A549 (cell line): ENCODE results near the gene MLPH. TPM values are rescaled to one million over a fixed set of nuclear protein-coding genes. Genes with fewer than 3 reads are reported as not detected.

Experiments
- ATAC-seq, 2 experiments: fragments of 200-7000 bp in 1 of 2; fragments of >200 bp in 1 of 2; cut with Nextera tagmentation in 1 of 2; cut with Tn5 transposase in 1 of 2; 3 replicates each; pipeline versions ENCODE4 v1.8.0 to v1.9.1; 2018 to 2020; ENCODE audit warnings: mild to moderate bottlenecking in 1 of 2, moderate library complexity in 1 of 2
- CTCF ChIA-PET: fragments of 300-600 bp; sonication (Branson Sonifier 250); formaldehyde crosslinking; extraction: SDS; loops from one replicate; lab custom pipeline; 2021; ENCODE audit warnings: antibody characterized with exemption, inconsistent platforms; lab: Yijun Ruan, JAX
- POLR2A ChIA-PET: fragments of 350-600 bp; formaldehyde crosslinking; extraction: SDS; loops from one replicate; lab custom pipeline; 2021; ENCODE audit warnings: antibody characterized with exemption, inconsistent platforms; lab: Yijun Ruan, JAX
- DNase-seq, 2 experiments: peaks; one replicate each; pipeline versions ENCODE4 v3.0.0 to v3.0.0-alpha.2; 2011 to 2016; ENCODE audit warnings: low read depth in 1 of 2, low spot score in 1 of 2
- FAIRE-seq: peaks from 2 replicates; lab custom pipeline; 2011; peaks lifted over from hg19 to GRCh38; lab: Jason Lieb, UNC
- H3K27ac ChIP-seq, 2 experiments: fragments of >200 bp; sonication (Bioruptor Twin); formaldehyde crosslinking; 3 replicates each; pipeline ENCODE4 v1.5.1; 2016 to 2017
- H3K4me1 ChIP-seq: fragments of >200 bp; sonication (Bioruptor Twin); formaldehyde crosslinking; 3 replicates; pipeline ENCODE4 v1.6.1; 2016
- H3K4me2 ChIP-seq: fragments of >200 bp; sonication (Bioruptor Twin); formaldehyde crosslinking; 3 replicates; pipeline ENCODE4 v1.6.1; 2016
- H3K4me3 ChIP-seq: fragments of >200 bp; sonication (Bioruptor Twin); formaldehyde crosslinking; 3 replicates; pipeline ENCODE4 v1.5.1; 2016
- H3K9me3 ChIP-seq: fragments of >200 bp; sonication (Bioruptor Twin); formaldehyde crosslinking; 3 replicates; pipeline ENCODE4 v1.6.1; 2016
- BHLHE40 ChIP-seq: IDR thresholded peaks from 2 replicates; pipeline ENCODE4 v1.6.1; 2012; ENCODE audit warnings: low read depth, low read length, inconsistent platforms
- CEBPB ChIP-seq, 2 experiments: fragments of >200 bp in 1 of 2; sonication (Bioruptor Twin) in 1 of 2; formaldehyde crosslinking in 1 of 2; IDR thresholded peaks; 2 replicates each; pipeline ENCODE4 v1.6.1; 2012 to 2016
- CHD4 ChIP-seq: fragments of 200-600 bp; sonication (generic); IDR thresholded peaks from 2 replicates; pipeline ENCODE4 v1.6.1; 2016; ENCODE audit warnings: antibody characterized with exemption, mild to moderate bottlenecking, borderline replicate concordance
- EHMT2 ChIP-seq: fragments of 200-600 bp; sonication (generic); IDR thresholded peaks from 2 replicates; pipeline ENCODE4 v1.6.1; 2016; ENCODE audit warnings: antibody characterized with exemption, low read depth, mild to moderate bottlenecking, moderate library complexity
- EP300 ChIP-seq, 2 experiments: fragments of >200 bp; sonication (Bioruptor Twin); formaldehyde crosslinking; IDR thresholded peaks; 2 replicates in 1 of 2; 3 replicates in 1 of 2; pipeline ENCODE4 v1.6.1; 2016 to 2017
- FOXS1 ChIP-seq: fragments of 250-450 bp; sonication (Bioruptor Pico); IDR thresholded peaks from 2 replicates; pipeline ENCODE4 v1.5.0; 2020; ENCODE audit warnings: mild to moderate bottlenecking, moderate library complexity
- HDAC2 ChIP-seq: fragments of 200-600 bp; sonication (generic); IDR thresholded peaks from 2 replicates; pipeline ENCODE4 v1.6.1; 2016
- HES2 ChIP-seq: fragments of >200 bp; sonication (Bioruptor Twin); formaldehyde crosslinking; IDR thresholded peaks from 2 replicates; pipeline ENCODE4 v1.6.1; 2016
- HEYL ChIP-seq: fragments of 250-450 bp; sonication (Bioruptor Pico); IDR thresholded peaks from 2 replicates; pipeline ENCODE4 v1.8.0; 2021; ENCODE audit warnings: mild to moderate bottlenecking, moderate library complexity
- HOXA7 ChIP-seq: fragments of 250-450 bp; sonication (Bioruptor Pico); IDR thresholded peaks from 2 replicates; pipeline ENCODE4 v1.5.0; 2020; ENCODE audit warnings: mild to moderate bottlenecking, moderate library complexity
- HOXB13 ChIP-seq: fragments of 250-450 bp; sonication (Bioruptor Pico); IDR thresholded peaks from 2 replicates; pipeline ENCODE4 v1.5.0; 2020; ENCODE audit warnings: low read depth, mild to moderate bottlenecking, moderate library complexity
- KDM5A ChIP-seq: fragments of 200-600 bp; sonication (generic); IDR thresholded peaks from 2 replicates; pipeline ENCODE4 v1.6.1; 2016; ENCODE audit warnings: antibody characterized with exemption, mild to moderate bottlenecking
- NFE2L2 ChIP-seq: fragments of 150-350 bp; conservative IDR thresholded peaks from 2 replicates; pipeline ENCODE4 v1.6.1; 2014; ENCODE audit warnings: low read length
- RCOR1 ChIP-seq: fragments of 150-350 bp; IDR thresholded peaks from 2 replicates; pipeline ENCODE4 v1.6.1; 2014; ENCODE audit warnings: antibody characterized with exemption, low read length, low read depth
- RNF2 ChIP-seq: fragments of 200-600 bp; sonication (generic); IDR thresholded peaks from 2 replicates; pipeline ENCODE4 v1.6.1; 2016; ENCODE audit warnings: low read depth, mild to moderate bottlenecking, antibody characterized with exemption, moderate library complexity, borderline replicate concordance
- TFCP2L1 ChIP-seq: fragments of 250-450 bp; sonication (Bioruptor Pico); IDR thresholded peaks from 2 replicates; pipeline ENCODE4 v1.5.0; 2021; ENCODE audit warnings: mild to moderate bottlenecking
- TP53 ChIP-seq: fragments of 250-450 bp; sonication (Bioruptor Pico); IDR thresholded peaks from 2 replicates; pipeline ENCODE4 v1.5.0; 2021; ENCODE audit warnings: mild to moderate bottlenecking, moderate library complexity
- ZFP36 ChIP-seq: fragments of 450-650 bp; IDR thresholded peaks from 2 replicates; pipeline ENCODE4 v1.6.1; 2014; ENCODE audit warnings: borderline replicate concordance; ENCODE audit not compliant: partially characterized antibody
- WGBS: methylation state at CpG from one replicate; pipeline ENCODE4 v1.1.6; 2017; ENCODE audit errors: missing lambda C conversion rate; 5-methylcytosine and 5-hydroxymethylcytosine counted together
- polyA plus RNA-seq, 4 experiments: library from polyadenylated mRNA; depleted of rRNA in 3 of 4; stranded (reverse); fragments of >200 nt; fragmentation: RNase III in 1 of 4; extraction: RNeasy Plus Mini Kit Qiagen cat#74134 plus additional on column Dnase treatment in 1 of 4; gene quantifications; 2 replicates in 3 of 4; 3 replicates in 1 of 4; pipeline ENCODE4 v1.2.3, GENCODE V29; 2011 to 2017
- TF ChIP-seq, protein P1 (sequence below): fragments of 200-600 bp; sonication (generic); IDR thresholded peaks from 2 replicates; pipeline ENCODE4 v1.6.1; 2016; ENCODE audit warnings: antibody characterized with exemption, mild to moderate bottlenecking, moderate library complexity
- TF ChIP-seq, protein P2 (sequence below): fragments of 150-350 bp; IDR thresholded peaks from 2 replicates; pipeline ENCODE4 v1.6.1; 2014; ENCODE audit warnings: low read depth, mild to moderate bottlenecking, low read length

MLPH gene
- polyA plus RNA-seq, 2 of the 4 experiments (the other 2 are of a cell fraction), result 218 to 350 TPM

- Histone ChIP-seq H3K4me2 (no peak overlapping the region), H3K4me1 (peaks cover 2% of the 10 kb centered on the region; the same call in 1 of the 3 replicates), H3K4me3 (no peak overlapping the region), H3K9me3 (peaks cover 5% of the 10 kb centered on the region; the same call in 2 of the 3 replicates), H3K27ac (no peak overlapping the region)
- ATAC-seq, result no peak
- WGBS, result 48% methylated on average over 2 of the region's 2 CpGs
- ChIA-PET CTCF (interaction anchor here (1.5 to 2.5 kb wide), 3 partner anchors 14 to 35 kb away, joined by 4 to 6 read pairs (median 6); no protein-coding TSS in a partner anchor), POLR2A (no interaction called here)
- DNase-seq, result no peak
- TF ChIP-seq TFCP2L1 (CRISPR knock-in tag) (no peak), NFE2L2 (no peak), EP300 (IDR thresholded peaks at IDR 0.05) (no peak), EHMT2 (no peak), RNF2 (no peak), CEBPB (IDR thresholded peaks at IDR 0.05) (no peak), RCOR1 (no peak), CHD4 (no peak), ZFP36 (no peak), FOXS1 (CRISPR knock-in tag) (no peak), BHLHE40 (no peak), KDM5A (no peak)
- TF ChIP-seq, protein P1, sequence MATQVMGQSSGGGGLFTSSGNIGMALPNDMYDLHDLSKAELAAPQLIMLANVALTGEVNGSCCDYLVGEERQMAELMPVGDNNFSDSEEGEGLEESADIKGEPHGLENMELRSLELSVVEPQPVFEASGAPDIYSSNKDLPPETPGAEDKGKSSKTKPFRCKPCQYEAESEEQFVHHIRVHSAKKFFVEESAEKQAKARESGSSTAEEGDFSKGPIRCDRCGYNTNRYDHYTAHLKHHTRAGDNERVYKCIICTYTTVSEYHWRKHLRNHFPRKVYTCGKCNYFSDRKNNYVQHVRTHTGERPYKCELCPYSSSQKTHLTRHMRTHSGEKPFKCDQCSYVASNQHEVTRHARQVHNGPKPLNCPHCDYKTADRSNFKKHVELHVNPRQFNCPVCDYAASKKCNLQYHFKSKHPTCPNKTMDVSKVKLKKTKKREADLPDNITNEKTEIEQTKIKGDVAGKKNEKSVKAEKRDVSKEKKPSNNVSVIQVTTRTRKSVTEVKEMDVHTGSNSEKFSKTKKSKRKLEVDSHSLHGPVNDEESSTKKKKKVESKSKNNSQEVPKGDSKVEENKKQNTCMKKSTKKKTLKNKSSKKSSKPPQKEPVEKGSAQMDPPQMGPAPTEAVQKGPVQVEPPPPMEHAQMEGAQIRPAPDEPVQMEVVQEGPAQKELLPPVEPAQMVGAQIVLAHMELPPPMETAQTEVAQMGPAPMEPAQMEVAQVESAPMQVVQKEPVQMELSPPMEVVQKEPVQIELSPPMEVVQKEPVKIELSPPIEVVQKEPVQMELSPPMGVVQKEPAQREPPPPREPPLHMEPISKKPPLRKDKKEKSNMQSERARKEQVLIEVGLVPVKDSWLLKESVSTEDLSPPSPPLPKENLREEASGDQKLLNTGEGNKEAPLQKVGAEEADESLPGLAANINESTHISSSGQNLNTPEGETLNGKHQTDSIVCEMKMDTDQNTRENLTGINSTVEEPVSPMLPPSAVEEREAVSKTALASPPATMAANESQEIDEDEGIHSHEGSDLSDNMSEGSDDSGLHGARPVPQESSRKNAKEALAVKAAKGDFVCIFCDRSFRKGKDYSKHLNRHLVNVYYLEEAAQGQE, result no peak
- no peak for FAIRE-seq
Observed at GRCh38 chr2:237440819-237441281, 46.2 kb upstream of the MLPH start.

- 44% methylated on average over 2 of the region's 2 CpGs for WGBS
- H3K4me2 ChIP-seq, result no peak overlapping the region
- H3K27ac ChIP-seq, result no peak overlapping the region
- DNase-seq, result no peak
- no peak overlapping the region for H3K4me3 ChIP-seq
- no peak for FAIRE-seq
- H3K9me3 ChIP-seq, result peaks cover 5% of the 10 kb centered on the region; the same call in 2 of the 3 replicates
- ATAC-seq, result no peak
- ChIA-PET CTCF (interaction anchor here (1.1 to 2.5 kb wide), 4 partner anchors 15 to 130 kb away, joined by 4 to 8 read pairs (median 6); no protein-coding TSS in a partner anchor), POLR2A (no interaction called here)
- no peaks in the 10 kb centered on the region for H3K4me1 ChIP-seq
- TF ChIP-seq CHD4 (no peak), HEYL (CRISPR knock-in tag) (no peak), HOXA7 (CRISPR knock-in tag) (no peak), TP53 (no peak), HOXB13 (CRISPR knock-in tag) (no peak), BHLHE40 (no peak), HES2 (no peak), HDAC2 (no peak)
- TF ChIP-seq, protein P2, sequence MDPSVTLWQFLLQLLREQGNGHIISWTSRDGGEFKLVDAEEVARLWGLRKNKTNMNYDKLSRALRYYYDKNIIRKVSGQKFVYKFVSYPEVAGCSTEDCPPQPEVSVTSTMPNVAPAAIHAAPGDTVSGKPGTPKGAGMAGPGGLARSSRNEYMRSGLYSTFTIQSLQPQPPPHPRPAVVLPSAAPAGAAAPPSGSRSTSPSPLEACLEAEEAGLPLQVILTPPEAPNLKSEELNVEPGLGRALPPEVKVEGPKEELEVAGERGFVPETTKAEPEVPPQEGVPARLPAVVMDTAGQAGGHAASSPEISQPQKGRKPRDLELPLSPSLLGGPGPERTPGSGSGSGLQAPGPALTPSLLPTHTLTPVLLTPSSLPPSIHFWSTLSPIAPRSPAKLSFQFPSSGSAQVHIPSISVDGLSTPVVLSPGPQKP, result no peak
Observed at GRCh38 chr2:237441605-237442274, 45.3 kb upstream of the MLPH start.
